ENCODE results near the gene KRTAP10-1.
"Not testable (repeated sequence)": the region's sequence is repeated elsewhere in the genome, so short reads cannot be mapped to it uniquely, and the experiment has no call there.

Gene KRTAP10-1

GRCh38 chr21:44550807-44551206 is 10.8 kb upstream of the KRTAP10-1 start:
- Histone ChIP-seq H4K20me1 (no peaks in the 10 kb centered on the region), H3K4me1 (peaks cover 62% of the 10 kb centered on the region), H3K9ac (no peak overlapping the region), H3K9me3 (peaks cover 19% of the 10 kb centered on the region), H3K27ac (no peak overlapping the region), H3K4me3 (no peak overlapping the region), H3K27me3 (no peaks in the 10 kb centered on the region), H3K36me3 (no peaks in the 10 kb centered on the region), H3K4me2 (peak overlapping the region; percentile 50; the same call in 1 of the 2 replicates)
- TF ChIP-seq Cebpa-rat (IDR thresholded peaks at IDR 0.05) = no peak

- not testable (repeated sequence) for H4K20me1 ChIP-seq, H3K4me3 ChIP-seq, H3K9ac ChIP-seq, H3K27ac ChIP-seq, H3K27me3 ChIP-seq, H3K36me3 ChIP-seq
- H3K4me1 ChIP-seq = peaks cover 57% of the 10 kb centered on the region
- H3K4me2 ChIP-seq = peak overlapping the region; percentile 50
- peaks cover 19% of the 10 kb centered on the region for H3K9me3 ChIP-seq
These were observed 10.3 kb upstream of the KRTAP10-1 start for GRCh38 chr21:44550285-44550684.

GRCh38 chr21:44549525-44550211 is 9.7 kb upstream of the KRTAP10-1 start:
- Histone ChIP-seq H3K27ac (no peak overlapping the region), H3K4me1 (peaks cover 50% of the 10 kb centered on the region), H4K20me1 (no peaks in the 10 kb centered on the region), H3K9me3 (peaks cover 19% of the 10 kb centered on the region), H3K4me3 (no peak overlapping the region), H3K4me2 (peak overlapping the region; percentile 50), H3K36me3 (no peaks in the 10 kb centered on the region), H3K9ac (no peak overlapping the region), H3K27me3 (no peaks in the 10 kb centered on the region)
- no peak for TF ChIP-seq Cebpa-rat (IDR thresholded peaks at IDR 0.05)

- no peak for TF ChIP-seq Cebpa-rat (IDR thresholded peaks at IDR 0.05)
- H3K36me3 ChIP-seq = no peaks in the 10 kb centered on the region
- peaks cover 19% of the 10 kb centered on the region for H3K9me3 ChIP-seq
- H3K4me2 ChIP-seq = peak overlapping the region; percentile 68; the same call in 1 of the 2 replicates
- no peaks in the 10 kb centered on the region for H3K27me3 ChIP-seq
- H4K20me1 ChIP-seq = no peaks in the 10 kb centered on the region
- no peak overlapping the region for H3K9ac ChIP-seq
- H3K4me3 ChIP-seq = no peak overlapping the region
- H3K4me1 ChIP-seq = peaks cover 43% of the 10 kb centered on the region
- H3K27ac ChIP-seq = no peak overlapping the region
These were observed 8.9 kb upstream of the KRTAP10-1 start for GRCh38 chr21:44548922-44549321.

GRCh38 chr21:44548381-44548780 is 8.4 kb upstream of the KRTAP10-1 start:
- H3K4me1 ChIP-seq = peaks cover 43% of the 10 kb centered on the region
- H3K27ac ChIP-seq = no peak overlapping the region
- no peak for TF ChIP-seq Cebpa-rat (IDR thresholded peaks at IDR 0.05)

GRCh38 chr21:44547656-44548331 is 7.8 kb upstream of the KRTAP10-1 start:
- TF ChIP-seq Cebpa-rat (IDR thresholded peaks at IDR 0.05) = no peak
- no peaks in the 10 kb centered on the region for H3K36me3 ChIP-seq
- H3K9ac ChIP-seq = no peak overlapping the region
- H4K20me1 ChIP-seq = no peaks in the 10 kb centered on the region
- H3K4me3 ChIP-seq = no peak overlapping the region
- H3K4me1 ChIP-seq = peaks cover 43% of the 10 kb centered on the region
- peaks cover 19% of the 10 kb centered on the region for H3K9me3 ChIP-seq
- peak overlapping the region; percentile 68 for H3K4me2 ChIP-seq
- H3K27ac ChIP-seq = no peak overlapping the region
- no peaks in the 10 kb centered on the region for H3K27me3 ChIP-seq

More at GRCh38 chr21:44548381-44548780, 8.4 kb upstream of the KRTAP10-1 start:
- H3K9me3 ChIP-seq = peaks cover 19% of the 10 kb centered on the region
- no peaks in the 10 kb centered on the region for H3K27me3 ChIP-seq
- no peaks in the 10 kb centered on the region for H3K36me3 ChIP-seq
- no peak overlapping the region for H3K9ac ChIP-seq
- no peak overlapping the region for H3K4me3 ChIP-seq
- peak overlapping the region; percentile 68 for H3K4me2 ChIP-seq
- no peaks in the 10 kb centered on the region for H4K20me1 ChIP-seq

GRCh38 chr21:44544566-44544965 is 4.6 kb upstream of the KRTAP10-1 start:
- H3K4me2 ChIP-seq = no peak overlapping the region
- peaks cover 19% of the 10 kb centered on the region for H3K9me3 ChIP-seq
- no peaks in the 10 kb centered on the region for H3K27me3 ChIP-seq
- no peaks in the 10 kb centered on the region for H4K20me1 ChIP-seq
- H3K36me3 ChIP-seq = no peaks in the 10 kb centered on the region
- no peak overlapping the region for H3K9ac ChIP-seq
- no peak overlapping the region for H3K27ac ChIP-seq
- no peak overlapping the region for H3K4me3 ChIP-seq
- no peak for TF ChIP-seq Cebpa-rat (IDR thresholded peaks at IDR 0.05)
- peaks cover 21% of the 10 kb centered on the region for H3K4me1 ChIP-seq

- Histone ChIP-seq H3K4me3 (no peak overlapping the region), H3K27ac (no peak overlapping the region), H3K4me2 (no peak overlapping the region), H4K20me1 (no peaks in the 10 kb centered on the region), H3K9ac (no peak overlapping the region), H3K27me3 (no peaks in the 10 kb centered on the region), H3K4me1 (peaks cover 7% of the 10 kb centered on the region), H3K9me3 (peaks cover 18% of the 10 kb centered on the region), H3K36me3 (no peaks in the 10 kb centered on the region)
- no peak for TF ChIP-seq Cebpa-rat (IDR thresholded peaks at IDR 0.05)
These were observed 2.7 kb upstream of the KRTAP10-1 start for GRCh38 chr21:44542716-44543115.

- Histone ChIP-seq H3K4me3 (no peak overlapping the region), H3K4me1 (no peaks in the 10 kb centered on the region), H3K9ac (no peak overlapping the region), H3K27me3 (no peaks in the 10 kb centered on the region), H4K20me1 (no peaks in the 10 kb centered on the region), H3K4me2 (no peak overlapping the region), H3K27ac (no peak overlapping the region), H3K9me3 (no peaks in the 10 kb centered on the region), H3K36me3 (no peaks in the 10 kb centered on the region)
- TF ChIP-seq Cebpa-rat (IDR thresholded peaks at IDR 0.05) = no peak
These were observed 820 bp upstream of the KRTAP10-1 start for GRCh38 chr21:44540741-44541288.

- Histone ChIP-seq H3K9ac (no peak overlapping the region), H3K9me3 (no peaks in the 10 kb centered on the region), H3K4me3 (no peak overlapping the region), H3K27ac (no peak overlapping the region), H3K4me1 (no peaks in the 10 kb centered on the region), H3K27me3 (no peaks in the 10 kb centered on the region), H3K4me2 (no peak overlapping the region), H4K20me1 (no peaks in the 10 kb centered on the region), H3K36me3 (no peaks in the 10 kb centered on the region)
- TF ChIP-seq Cebpa-rat (IDR thresholded peaks at IDR 0.05) = no peak
These were observed 949 bp downstream of the KRTAP10-1 start for GRCh38 chr21:44539046-44539445.

Data from BLaER1 (cell line).